NCI-H1436 (cell line): Measurements from ENCODE around the gene MPP3.
A peak's percentile ranks its signal among the peaks of the same experiment; 100 is the strongest.
"Not testable (repeated sequence)": the region's sequence is repeated elsewhere in the genome, so short reads cannot be mapped to it uniquely, and the experiment has no call there.

Experiments
- DNase-seq: peaks from one replicate; lab custom pipeline; 2025; lab: John Stamatoyannopoulos, UW

MPP3 gene

GRCh38 chr17:43832976-43833829 is at the start of gene MPP3:
MPP3 (minus strand) TSS chr17:43833146; CDS start chr17:43831906, 1,240 bp downstream.
- peak; percentile 80 for DNase-seq

GRCh38 chr17:43881758-43882505 is 49.0 kb upstream of the MPP3 start:
- DNase-seq: no peak

- DNase-seq: no peak
These were observed 48.2 kb upstream of the MPP3 start for GRCh38 chr17:43881181-43881580.

- peak; percentile 27 for DNase-seq
These were observed 47.6 kb upstream of the MPP3 start for GRCh38 chr17:43880420-43880991.

GRCh38 chr17:43879723-43880419 is 46.9 kb upstream of the MPP3 start:
- DNase-seq: no peak

GRCh38 chr17:43878260-43879175 is 45.6 kb upstream of the MPP3 start:
- peak; percentile 45 for DNase-seq

GRCh38 chr17:43877451-43878155 is 44.7 kb upstream of the MPP3 start:
- no peak for DNase-seq

- no peak for DNase-seq
These were observed 44.1 kb upstream of the MPP3 start for GRCh38 chr17:43877031-43877430.

- no peak for DNase-seq
These were observed 42.7 kb upstream of the MPP3 start for GRCh38 chr17:43875476-43876147.

GRCh38 chr17:43874293-43874692 is 41.3 kb upstream of the MPP3 start:
- no peak for DNase-seq

GRCh38 chr17:43873815-43874214 is 40.9 kb upstream of the MPP3 start:
- DNase-seq: no peak

GRCh38 chr17:43873091-43873490 is 40.1 kb upstream of the MPP3 start:
- DNase-seq: no peak

- DNase-seq: no peak
These were observed 39.2 kb upstream of the MPP3 start for GRCh38 chr17:43871946-43872690.

GRCh38 chr17:43869031-43869430 is 36.1 kb upstream of the MPP3 start:
- not testable (repeated sequence) for DNase-seq

- no peak for DNase-seq
These were observed 35.5 kb upstream of the MPP3 start for GRCh38 chr17:43868226-43868994.

- no peak for DNase-seq
These were observed 31.4 kb upstream of the MPP3 start for GRCh38 chr17:43864161-43864984.

- DNase-seq: no peak
These were observed 29.0 kb upstream of the MPP3 start for GRCh38 chr17:43861960-43862359.
